GM19395 (cell line): Measurements from ENCODE around the gene LRP1-AS.

Experiments used
- ATAC-seq: cut with Tn5 transposase; IDR thresholded peaks from one replicate; pipeline ENCODE4 v1.9.1; 2021; ENCODE audit warnings: mild to moderate bottlenecking, moderate library complexity; ENCODE audit not compliant: unreplicated experiment

The LRP1-AS gene

DNA sequence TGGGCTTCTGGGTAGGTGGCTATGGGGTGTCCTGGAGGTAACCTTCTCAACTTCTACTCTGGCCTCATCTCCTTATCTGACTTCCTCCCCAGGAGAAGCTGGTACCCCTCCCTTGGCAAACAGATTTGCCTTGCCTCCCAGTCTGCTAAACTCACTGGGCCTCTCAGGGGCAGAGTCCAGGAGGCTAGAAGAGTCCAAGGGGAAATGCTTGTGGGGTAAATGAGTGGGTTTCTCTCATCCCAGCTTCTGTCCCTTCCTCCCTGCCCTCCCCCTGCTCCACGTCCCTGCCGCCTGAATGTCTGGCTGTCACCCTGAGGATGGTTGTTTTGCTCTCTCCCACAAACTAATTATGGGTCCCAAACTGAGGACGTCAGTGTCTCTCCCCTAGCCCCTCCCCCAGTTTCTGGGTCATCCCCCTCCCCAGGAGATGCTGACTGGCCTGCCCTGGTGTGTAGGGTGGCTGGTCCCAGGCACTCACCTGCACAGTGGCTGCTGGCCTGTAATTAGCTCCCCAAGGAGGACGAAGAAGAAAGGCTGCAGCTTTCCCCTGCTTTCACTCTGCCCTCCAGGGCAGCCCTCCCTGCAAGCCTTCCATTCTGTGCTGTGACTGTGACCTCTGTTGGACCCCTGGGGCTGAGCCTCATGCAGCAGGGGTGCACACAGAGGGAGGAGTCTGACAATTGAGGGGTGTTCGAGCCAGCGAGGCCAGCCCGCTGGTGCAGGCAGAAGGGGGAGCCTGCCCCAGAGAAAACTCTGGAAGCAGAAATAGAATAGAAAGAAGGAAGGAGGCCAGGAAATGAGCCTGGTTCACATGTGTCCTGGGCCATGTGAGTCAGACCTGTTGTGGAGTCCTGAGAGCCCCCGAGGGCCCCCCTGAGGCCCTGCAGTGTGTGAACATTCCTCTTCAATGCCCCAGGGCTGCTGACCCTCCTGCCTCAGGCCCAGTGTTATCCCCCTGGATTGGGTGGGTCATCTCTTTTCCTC is at the start of gene LRP1-AS:
Gene LRP1-AS (minus strand): TSS at position 659 of the 984 bp plus-strand sequence.
- no peak for ATAC-seq

DNA sequence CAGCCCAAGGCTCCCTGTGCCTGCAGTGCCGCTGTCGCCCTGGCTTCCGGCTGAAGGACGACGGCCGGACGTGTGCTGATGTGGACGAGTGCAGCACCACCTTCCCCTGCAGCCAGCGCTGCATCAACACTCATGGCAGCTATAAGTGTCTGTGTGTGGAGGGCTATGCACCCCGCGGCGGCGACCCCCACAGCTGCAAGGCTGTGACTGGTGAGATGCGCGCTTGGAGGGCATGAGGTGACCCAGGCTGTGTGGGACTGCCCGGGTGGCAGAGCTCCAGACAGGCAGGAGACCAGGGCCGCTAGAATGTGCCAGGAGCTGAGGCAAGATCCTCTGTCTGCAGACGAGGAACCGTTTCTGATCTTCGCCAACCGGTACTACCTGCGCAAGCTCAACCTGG is 49.5 kb upstream of the LRP1-AS start:
- ATAC-seq: no peak

DNA sequence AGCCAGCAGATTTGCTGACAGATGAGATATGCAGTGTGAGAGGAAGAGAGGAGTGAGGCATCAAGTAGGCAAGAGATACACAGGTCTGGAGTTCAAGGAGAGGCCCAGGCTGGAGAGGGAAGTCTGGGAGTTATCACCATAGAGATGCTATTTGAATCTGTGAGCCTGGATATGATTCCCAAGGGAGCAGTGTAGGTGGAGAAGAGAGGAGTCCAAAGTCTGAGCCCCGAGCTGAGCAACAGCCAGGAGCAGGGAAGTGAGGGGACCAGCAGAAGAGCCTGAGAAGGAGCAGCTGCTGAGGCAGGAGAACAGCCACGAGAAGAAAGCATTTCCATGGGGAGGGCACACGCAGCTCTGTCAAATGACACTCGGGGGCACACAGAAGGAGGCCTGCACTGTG is 49.0 kb upstream of the LRP1-AS start:
- ATAC-seq: no peak

DNA sequence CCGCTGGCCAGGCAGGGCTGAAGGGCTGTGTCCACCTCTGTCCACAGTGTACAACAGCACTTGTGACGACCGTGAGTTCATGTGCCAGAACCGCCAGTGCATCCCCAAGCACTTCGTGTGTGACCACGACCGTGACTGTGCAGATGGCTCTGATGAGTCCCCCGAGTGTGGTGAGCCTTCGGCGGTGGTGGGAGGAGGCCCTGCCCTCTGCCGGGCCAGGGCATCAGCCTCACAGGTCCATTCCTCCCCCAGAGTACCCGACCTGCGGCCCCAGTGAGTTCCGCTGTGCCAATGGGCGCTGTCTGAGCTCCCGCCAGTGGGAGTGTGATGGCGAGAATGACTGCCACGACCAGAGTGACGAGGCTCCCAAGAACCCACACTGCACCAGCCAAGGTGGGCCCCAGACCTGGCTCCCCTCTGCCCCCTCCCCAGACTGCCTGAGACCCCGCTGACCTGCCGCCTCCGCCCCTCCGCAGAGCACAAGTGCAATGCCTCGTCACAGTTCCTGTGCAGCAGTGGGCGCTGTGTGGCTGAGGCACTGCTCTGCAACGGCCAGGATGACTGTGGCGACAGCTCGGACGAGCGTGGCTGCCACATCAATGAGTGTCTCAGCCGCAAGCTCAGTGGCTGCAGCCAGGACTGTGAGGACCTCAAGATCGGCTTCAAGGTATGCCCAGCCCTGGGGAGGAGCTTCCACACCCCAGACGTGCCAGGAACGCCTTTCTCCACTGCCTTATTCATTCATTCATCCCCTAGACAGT is 48.4 kb upstream of the LRP1-AS start:
- ATAC-seq: no peak

DNA sequence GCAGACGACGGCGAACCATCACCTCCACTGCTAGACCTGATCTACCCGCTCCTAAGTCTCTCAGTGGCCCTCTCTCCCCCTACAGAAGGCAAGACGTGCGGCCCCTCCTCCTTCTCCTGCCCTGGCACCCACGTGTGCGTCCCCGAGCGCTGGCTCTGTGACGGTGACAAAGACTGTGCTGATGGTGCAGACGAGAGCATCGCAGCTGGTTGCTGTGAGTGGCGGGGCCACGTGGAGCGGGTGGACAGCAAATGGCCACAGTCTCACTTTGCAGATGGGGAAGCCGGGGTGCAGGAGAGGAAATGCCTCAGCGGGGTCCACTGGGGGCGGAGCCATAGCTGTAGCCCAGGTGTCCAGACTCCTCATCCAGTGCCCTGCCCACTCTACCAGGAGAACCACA is 47.8 kb upstream of the LRP1-AS start:
- ATAC-seq: no peak

DNA sequence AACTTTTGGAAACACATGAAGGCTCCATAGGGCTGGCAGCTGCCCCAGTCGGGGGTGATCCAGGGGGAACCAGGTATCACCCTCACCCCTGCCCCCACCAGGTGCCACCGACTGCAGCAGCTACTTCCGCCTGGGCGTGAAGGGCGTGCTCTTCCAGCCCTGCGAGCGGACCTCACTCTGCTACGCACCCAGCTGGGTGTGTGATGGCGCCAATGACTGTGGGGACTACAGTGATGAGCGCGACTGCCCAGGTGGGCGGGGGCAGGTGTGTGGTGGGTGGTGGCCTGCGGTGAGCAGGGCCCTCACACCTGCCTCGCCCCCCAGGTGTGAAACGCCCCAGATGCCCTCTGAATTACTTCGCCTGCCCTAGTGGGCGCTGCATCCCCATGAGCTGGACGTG is 46.8 kb upstream of the LRP1-AS start:
- ATAC-seq: no peak

DNA sequence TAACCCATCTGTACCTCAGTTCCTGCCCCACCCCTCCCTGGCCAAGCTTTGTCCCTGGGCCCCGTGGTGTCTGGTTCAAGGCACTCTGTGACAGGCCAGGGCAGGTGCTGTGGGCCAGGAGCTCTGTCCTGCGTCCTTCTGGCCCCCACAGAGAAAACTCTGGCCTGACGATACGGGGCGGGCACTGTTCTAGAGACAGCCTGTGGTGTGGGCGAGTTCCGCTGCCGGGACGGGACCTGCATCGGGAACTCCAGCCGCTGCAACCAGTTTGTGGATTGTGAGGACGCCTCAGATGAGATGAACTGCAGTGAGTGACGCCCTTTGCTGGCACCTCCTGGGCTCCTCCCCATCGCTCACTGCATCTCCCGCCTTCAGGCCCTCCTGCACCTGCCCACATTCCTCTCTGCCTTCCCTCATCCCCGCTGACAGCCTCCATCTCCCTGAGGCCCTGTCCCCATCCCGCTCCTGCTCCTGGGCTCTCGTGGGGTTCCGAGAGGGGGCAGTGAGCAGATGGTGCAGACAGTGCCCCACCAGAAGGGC is 46.4 kb upstream of the LRP1-AS start:
- ATAC-seq: no peak

DNA sequence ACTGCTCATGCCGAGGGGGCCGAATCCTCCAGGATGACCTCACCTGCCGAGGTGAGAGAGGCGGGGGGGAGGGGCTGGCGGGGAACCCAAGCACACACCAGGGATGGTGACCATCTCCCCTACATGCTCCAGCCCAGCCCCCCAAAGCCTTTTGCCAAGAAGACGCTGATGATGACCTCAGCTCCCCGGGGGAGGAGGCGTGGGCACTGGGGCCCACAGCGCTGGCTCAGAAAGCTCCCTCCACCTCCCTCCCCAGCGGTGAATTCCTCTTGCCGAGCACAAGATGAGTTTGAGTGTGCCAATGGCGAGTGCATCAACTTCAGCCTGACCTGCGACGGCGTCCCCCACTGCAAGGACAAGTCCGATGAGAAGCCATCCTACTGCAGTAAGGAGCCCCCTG is 45.5 kb upstream of the LRP1-AS start:
- ATAC-seq: no peak

DNA sequence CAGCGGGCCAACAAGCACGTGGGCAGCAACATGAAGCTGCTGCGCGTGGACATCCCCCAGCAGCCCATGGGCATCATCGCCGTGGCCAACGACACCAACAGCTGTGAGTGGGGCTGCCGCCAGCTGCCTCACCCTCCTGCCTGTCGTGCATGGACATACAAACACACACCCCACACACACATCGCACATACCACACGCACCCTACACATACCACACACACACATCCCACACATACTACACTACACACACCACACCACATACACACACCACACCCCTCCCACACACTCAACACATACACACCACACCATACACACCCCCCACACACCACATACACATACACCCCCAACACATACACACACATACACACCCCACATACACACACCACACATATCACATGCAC is 44.0 kb upstream of the LRP1-AS start:
- no peak for ATAC-seq

DNA sequence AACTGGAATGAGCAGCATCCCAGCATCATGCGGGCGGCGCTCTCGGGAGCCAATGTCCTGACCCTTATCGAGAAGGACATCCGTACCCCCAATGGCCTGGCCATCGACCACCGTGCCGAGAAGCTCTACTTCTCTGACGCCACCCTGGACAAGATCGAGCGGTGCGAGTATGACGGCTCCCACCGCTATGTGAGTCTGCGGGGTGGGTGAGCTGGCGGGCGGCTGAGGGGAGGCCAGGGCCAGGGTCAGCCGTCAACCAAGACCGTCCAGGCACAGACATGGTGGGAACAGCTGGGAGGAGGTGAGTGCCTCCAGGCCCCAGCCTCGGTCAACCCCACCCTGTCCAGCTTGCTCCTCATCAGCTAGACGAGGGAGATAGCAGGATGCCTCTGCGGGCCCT is 43.4 kb upstream of the LRP1-AS start:
- ATAC-seq: no peak

DNA sequence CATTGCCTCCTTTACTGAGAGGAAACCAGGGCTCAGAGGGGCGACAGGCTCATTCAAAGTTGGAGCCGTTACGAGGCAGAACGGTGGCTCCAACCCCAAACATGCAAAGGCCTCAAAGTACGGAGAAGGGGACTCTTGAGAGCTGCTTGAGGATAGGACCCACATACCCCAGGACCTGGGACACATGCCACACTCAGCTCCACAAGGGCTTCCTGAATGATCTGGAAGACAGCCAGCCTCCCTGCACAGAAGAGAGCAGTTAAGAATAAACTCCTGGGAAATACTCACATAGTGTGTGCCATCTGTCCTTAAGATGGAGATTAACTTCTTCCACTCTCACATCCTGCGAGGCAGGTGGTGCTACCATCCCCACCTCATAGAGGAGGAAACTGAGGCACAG is 42.6 kb upstream of the LRP1-AS start:
- ATAC-seq: no peak

DNA sequence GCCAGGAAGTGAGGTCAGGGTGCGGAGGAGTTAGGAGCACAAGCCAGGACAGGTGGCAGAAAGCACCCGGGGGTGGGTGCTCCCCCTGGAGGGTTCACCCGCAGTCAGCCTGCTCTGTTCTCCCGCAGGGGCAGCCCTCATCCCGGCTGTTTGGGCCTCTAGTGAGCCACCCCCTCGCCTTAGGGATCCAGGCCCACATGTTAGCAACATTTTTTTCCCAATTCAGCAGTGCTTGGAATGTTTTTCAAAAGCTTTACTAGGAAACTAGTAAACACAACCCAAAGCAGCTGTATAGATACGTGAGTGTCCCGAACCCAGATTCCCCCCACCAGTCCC is 40.6 kb upstream of the LRP1-AS start:
- ATAC-seq: no peak

DNA sequence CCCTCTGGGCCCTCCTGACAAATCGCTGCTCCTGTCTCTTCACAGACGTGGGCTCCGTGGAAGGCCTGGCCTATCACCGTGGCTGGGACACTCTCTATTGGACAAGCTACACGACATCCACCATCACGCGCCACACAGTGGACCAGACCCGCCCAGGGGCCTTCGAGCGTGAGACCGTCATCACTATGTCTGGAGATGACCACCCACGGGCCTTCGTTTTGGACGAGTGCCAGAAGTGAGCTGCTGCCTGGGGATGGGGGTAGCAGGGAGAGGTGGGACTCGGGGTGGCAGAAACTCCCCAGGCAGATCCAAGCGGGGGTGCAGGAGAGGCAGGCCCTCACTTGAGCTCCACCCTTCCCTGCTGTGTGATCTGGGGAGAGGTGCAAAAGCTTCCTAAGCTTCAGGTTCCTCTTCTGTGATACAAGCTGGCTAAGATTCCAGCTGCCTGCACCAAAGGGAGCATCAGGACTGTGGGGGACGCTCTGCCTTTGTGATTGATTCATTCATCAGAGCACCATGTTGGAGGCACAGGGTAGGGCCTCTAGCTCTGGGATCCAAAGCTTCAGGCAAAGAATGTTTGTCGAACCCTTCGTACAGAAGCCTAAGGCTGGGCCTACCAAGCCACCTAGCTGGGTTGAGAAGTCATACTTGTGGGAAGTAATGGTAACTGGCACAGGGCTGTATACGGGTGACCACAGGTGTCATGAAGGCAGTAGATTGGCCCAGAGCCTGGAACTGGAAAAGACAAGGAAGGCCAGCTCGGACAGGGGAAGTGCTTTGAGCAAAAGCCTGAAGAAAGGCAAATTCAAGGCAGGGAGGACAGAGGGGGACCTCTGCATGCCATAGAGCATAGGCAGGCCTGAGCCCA is 40.0 kb upstream of the LRP1-AS start:
- ATAC-seq: no peak

DNA sequence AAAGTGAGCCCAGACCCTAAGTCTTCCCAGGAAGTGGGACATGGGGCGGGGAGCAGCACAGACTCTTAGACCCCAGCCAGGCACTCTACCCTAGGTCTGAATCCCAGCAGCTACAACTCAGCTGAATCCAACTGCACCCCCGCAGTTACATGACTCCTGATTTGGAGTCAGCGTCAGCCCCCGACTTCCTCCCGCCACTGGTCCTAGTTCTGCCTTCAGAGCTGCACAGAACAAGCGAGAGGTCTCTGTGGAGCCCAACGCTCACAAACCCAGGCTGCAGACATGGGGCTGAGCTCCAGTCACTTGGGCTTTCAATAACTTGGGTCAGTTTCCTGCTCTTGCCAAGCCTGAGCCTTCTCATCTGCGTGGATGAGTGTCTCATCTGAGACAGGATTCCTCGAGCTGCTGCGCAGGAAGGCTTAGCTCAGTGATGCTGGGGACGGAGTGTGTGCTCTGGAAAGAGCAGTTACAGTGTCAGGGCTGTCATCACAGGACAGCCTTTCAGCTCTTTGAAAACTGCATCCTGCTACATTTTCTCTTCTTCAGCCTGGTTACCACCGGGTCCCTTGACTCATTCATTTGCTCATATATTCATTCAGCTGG is 38.6 kb upstream of the LRP1-AS start:
- no peak for ATAC-seq

DNA sequence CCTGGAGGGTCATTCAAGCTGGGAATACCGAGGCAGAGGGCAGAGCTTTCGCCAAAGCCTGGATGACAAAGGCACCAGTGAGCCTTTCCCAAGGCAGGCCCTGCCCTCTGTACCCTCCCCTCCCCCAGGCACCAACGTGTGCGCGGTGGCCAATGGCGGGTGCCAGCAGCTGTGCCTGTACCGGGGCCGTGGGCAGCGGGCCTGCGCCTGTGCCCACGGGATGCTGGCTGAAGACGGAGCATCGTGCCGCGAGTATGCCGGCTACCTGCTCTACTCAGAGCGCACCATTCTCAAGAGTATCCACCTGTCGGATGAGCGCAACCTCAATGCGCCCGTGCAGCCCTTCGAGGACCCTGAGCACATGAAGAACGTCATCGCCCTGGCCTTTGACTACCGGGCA is 38.0 kb upstream of the LRP1-AS start:
- ATAC-seq: no peak

DNA sequence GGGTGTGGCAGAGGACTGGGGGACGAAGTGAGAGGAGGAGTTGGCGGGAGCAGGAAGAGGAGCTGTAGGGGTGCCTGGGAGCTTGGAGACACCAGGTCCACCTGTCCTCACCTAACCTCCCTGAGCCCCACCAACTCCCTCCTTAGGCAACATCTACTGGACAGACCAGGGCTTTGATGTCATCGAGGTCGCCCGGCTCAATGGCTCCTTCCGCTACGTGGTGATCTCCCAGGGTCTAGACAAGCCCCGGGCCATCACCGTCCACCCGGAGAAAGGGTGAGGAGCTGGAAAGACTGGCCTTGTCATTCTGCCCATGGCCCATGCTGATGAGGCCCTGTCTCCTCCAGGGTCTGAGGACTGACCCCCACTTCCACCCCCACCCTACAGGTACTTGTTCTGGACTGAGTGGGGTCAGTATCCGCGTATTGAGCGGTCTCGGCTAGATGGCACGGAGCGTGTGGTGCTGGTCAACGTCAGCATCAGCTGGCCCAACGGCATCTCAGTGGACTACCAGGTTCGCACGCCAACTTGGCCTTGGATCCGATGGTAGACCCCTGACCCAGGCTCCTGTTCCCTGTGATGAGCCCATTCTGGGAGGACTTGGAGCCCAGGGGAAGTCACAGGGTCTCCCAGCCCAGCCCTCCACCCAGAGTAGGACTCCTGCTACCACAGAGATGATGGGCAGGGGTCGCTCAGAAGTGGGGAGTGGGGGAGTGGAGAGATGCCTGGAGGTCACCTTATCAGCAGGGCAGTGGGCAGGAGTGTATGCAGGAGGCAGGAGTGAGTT is 36.7 kb upstream of the LRP1-AS start:
- ATAC-seq: no peak

DNA sequence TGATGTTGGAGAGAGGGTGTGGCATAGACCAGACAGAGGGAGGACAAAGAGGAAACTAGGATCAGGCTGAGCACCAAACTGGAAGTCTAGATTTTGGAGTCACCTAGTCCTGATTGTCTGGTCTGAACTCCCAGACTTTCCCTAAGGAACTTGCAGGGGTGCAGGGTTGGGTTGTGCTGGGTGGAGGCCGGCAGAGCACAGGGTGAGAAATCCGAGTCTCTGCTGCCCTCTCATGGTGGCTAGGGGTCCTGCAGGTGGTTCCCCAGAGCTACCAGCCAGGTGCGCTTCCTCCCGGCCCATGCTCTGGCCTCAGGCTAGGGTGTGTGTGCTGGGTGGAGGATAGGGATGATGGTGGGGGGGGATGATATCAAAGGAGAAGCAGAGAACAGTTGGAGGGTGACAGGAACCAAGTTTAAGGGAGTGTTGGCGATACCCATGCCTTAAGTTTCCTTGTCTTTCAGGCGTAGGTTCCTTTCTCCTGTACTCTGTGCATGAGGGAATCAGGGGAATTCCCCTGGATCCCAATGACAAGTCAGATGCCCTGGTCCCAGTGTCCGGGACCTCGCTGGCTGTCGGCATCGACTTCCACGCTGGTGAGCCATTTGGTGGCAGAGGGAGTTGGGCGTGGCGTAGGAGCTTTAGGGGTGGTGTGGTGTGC is 35.6 kb upstream of the LRP1-AS start:
- peak; percentile 90 for ATAC-seq

DNA sequence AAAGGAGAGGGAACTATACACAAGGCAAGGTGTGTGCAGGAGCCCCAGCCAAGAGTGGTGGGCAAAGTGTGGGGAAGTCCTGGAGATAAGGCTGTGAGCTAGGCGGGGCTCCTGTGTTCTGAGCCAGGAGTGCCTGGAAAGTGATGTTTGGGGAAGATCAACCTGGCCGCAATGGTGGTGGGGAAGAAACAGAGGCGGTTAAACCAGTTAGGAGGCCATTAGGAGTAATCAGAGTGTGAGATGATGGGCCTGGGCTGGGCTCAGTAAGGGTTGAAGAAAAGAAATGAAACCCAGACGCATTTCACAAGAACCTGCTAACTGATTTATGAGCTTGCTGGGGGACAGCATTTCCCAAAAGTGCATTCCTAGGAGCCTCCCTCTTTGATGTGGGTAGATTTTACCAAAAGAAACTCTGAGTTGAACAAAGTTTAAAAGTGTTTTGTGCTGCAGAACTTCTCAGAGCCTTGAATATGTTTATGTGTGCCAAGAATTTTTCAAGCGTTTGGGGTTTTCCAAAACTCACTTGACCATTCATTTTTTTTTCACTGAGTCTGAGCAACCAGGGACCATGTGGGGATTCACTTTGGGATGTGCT is 34.2 kb upstream of the LRP1-AS start:
- ATAC-seq: no peak

DNA sequence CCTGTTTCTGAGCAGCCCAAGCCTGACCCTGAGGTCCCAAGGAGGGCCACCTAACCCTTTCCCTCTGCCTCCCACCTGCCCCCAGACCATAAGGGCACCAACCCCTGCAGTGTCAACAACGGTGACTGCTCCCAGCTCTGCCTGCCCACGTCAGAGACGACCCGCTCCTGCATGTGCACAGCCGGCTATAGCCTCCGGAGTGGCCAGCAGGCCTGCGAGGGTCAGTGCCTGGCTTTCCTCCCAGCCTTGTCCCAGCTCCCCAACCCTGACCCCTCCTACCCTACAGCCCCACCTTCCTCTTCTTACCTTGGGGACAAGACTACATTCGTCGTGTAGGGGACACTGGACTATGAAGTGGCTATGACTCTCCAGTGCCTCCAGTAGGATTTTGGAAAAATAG is 33.7 kb upstream of the LRP1-AS start:
- ATAC-seq: no peak
